LoVo (cell line): ENCODE measurements around the gene ANGPTL2.
"Not testable (repeated sequence)": the region's sequence is repeated elsewhere in the genome, so short reads cannot be mapped to it uniquely, and the experiment has no call there.

Experiments used
- DNase-seq: peaks from one replicate; pipeline ENCODE4 v3.0.0-alpha.2; 2016; ENCODE audit warnings: low spot score

The ANGPTL2 gene, protein sequence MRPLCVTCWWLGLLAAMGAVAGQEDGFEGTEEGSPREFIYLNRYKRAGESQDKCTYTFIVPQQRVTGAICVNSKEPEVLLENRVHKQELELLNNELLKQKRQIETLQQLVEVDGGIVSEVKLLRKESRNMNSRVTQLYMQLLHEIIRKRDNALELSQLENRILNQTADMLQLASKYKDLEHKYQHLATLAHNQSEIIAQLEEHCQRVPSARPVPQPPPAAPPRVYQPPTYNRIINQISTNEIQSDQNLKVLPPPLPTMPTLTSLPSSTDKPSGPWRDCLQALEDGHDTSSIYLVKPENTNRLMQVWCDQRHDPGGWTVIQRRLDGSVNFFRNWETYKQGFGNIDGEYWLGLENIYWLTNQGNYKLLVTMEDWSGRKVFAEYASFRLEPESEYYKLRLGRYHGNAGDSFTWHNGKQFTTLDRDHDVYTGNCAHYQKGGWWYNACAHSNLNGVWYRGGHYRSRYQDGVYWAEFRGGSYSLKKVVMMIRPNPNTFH

GRCh38 chr9:127122176-127123063 lies at the start of gene ANGPTL2:
Gene ANGPTL2 (minus strand): TSS chr9:127122635. CDS start chr9:127108731, 13,904 bp downstream.
- no peak for DNase-seq

GRCh38 chr9:127171348-127171747 lies 48.9 kb upstream of the ANGPTL2 start:
- DNase-seq, result not testable (repeated sequence)

GRCh38 chr9:127170652-127171051 lies 48.2 kb upstream of the ANGPTL2 start:
- no peak for DNase-seq

- DNase-seq, result no peak
Observed at GRCh38 chr9:127170103-127170502, 47.7 kb upstream of the ANGPTL2 start.

DNA sequence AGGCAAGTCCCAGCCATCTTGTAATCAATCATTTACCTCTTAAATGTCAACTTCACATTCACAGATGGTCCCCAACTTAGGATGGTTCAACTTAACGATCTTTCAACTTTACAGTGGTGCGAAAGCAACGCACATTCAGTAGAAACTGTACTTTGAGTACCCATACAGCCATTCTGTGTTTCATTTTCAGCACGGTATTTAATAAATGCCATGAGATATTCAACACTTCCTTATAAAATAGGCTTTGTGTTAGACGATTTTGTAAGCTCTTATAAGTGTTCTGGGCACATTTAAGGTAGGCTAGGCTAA lies 47.1 kb upstream of the ANGPTL2 start:
- DNase-seq, result no peak

DNA sequence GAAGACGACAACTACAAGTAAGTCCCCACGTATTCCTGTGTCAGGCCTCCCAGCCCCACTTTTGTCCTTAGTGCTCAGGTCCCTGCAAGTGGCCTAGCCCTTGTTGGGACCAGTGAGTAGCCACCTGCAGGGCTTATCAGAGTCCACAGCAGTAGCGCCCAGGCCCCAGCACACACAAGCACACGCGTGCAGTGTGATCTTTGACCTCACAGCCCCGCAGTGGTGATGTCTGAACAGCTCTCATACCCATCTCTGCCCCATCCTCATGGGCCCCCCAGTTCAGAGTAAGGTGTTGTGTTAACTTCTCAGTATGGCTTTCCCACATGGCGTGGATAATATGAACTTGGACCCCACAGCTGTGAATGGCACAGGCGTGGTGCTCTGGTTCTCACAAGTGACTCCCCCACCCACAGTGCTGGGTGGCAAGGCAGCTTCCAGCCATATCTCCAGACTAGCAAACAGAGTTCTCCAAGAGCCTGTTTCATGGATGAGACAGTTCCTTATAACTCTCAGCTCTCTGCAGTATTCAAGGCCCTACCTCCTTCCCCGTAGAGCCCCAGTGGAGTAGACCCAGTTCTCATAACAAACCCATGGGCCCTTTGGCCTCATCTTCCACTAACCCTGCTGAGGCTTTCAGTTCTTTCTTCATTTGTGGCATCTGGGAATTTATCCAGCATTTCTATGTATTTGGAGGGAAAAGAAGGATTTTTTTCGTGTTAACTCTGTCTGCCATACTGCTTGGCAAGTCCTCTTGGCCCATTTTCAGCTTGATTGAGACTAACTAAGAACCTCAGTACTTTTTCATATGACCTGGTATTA lies 46.5 kb upstream of the ANGPTL2 start:
- DNase-seq, result no peak

GRCh38 chr9:127167560-127168326 lies 45.3 kb upstream of the ANGPTL2 start:
- DNase-seq, result no peak

DNA sequence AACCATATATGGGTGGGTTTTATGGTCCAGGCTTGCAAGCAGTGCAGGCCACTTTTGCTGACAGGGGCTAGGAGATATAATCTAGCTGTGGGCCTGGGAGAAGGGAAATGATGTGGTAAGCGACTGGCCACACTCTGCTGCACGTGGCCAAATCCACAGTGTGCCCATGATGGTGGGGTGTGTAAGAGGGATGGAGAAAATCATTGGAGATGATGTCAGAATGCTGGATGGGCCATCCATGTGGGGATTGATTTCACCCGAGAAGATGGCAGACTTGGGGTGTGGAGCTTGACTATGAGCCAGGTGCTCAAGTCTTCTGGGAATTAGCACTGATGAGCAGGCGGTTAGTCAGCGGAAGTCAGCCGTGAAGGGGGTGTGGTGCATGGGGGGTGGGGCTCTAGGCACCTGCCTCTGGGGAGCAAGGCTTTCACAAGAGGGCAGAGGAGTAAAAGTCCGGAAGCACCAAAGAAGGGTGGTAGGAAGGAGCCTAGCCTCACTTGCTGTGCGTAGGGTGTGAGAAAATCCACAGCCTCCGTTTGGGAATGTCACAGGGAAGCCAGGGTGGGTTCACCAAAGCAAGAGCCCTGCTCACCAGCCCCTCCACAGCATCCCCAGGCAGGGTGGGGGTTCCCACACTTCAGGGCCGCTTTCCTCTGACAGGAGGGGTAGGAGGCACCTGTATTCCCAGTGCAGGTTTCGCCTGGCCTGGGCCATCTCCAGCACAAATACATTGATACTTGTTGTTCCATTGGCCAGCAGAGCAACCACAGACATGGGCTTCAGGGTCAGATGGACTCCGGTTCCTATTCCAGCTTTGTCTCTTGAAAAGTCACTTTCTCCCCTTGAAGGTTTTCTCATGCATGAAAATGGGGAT lies 44.5 kb upstream of the ANGPTL2 start:
- peak; percentile 34 for DNase-seq

DNA sequence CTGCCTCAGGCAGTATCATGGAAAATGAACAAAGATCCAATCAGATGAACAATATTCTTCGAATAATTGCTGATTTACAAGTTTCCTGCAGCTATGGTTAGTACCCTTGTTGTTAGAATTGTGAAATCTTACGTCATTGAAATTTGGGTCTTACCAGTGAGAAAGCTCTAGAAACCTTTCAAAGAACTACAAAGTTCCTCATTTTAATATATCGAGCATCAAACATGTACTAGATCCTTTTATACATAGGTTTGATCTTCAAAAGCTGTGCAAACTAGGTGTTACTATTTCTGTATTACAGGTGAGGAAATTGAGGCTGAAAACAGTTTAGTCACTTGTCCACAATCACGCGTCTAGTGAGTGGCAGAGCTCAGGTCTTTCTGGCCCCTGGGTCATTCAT lies 43.7 kb upstream of the ANGPTL2 start:
- DNase-seq, result no peak

GRCh38 chr9:127165116-127165515 lies 42.7 kb upstream of the ANGPTL2 start:
- DNase-seq, result no peak

DNA sequence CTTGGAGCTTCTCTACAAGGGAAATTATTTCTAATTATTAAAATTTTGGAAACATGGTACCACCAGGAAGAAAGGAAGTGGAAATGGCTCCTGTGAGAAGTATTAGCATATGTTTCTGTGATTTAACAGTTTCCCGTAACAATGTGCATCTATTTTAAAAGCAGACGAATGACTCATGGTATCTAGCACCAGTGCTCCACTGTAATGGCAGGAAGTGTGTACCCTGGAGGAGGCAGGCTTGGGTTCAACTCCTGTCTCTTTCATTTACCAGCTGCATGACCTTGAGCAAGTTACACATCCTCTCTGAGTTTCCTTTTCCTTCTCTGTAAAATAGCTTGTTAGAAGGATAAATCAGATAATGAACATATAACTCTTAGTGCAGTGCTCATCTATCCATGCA lies 41.0 kb upstream of the ANGPTL2 start:
- DNase-seq, result no peak

GRCh38 chr9:127162864-127163365 lies 40.5 kb upstream of the ANGPTL2 start:
- no peak for DNase-seq

DNA sequence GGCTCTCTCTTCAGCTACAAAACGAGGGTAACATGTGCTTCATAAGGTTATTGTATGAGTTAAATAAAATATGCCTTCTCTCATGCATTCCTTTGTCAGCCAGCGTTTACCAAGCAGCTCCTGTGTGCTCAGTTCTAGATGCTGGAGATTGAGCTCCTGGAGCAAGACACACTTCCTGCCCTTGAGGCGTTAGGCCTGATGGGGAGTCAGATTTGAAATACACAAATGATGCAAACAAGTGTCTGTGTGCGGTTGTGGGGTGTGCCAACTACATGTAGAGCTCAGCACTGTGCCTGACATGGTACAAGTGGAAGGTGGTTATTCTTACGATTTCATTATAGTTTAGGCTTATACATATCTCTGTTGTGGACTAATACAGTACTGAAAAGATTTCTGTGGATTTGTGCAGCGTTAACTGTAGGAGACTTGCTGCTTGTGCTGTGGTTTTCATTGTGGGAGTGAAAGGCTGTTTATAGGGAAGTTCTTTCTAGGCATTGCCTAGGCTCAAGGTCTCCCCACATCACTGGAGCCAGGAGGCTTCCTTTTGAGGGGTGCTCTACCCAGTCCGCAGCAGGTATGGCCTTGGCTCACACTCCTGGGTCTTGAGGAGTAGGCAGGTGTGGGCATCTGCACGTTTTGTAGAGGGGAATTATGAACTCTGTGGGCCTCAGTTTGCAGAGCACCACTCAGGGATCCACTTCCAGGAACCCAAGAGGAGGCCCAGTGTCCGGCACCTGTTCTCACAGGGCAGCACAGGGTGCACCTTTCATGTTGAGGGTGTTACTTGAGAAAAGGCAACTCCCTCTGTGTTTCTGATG lies 39.8 kb upstream of the ANGPTL2 start:
- DNase-seq, result no peak

DNA sequence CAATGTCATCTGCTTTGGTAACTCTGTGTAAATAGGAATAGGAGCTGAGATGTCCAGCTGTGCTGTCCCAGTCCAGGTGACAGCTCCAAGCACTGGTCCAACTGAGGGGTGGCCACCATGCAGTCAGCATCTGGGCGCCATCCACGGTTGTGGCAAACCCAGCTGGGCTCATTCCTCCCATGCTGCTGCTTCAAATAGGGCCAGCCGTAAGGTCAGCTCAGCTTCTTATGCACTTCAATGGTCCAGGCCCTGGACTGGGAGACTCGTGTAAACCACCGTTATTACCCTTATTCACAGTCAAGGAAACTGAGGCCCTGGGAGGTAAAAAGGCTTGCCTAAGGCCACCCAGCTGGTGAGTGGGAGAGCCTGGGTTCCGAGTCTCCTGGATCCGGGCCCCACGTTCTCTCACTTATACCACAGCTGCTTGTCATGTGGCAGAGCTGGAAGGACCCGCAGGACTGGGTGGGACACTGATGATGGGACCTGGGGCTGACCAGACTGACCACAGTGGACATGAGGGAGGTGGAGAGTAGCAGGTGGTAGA lies 38.7 kb upstream of the ANGPTL2 start:
- DNase-seq, result no peak

DNA sequence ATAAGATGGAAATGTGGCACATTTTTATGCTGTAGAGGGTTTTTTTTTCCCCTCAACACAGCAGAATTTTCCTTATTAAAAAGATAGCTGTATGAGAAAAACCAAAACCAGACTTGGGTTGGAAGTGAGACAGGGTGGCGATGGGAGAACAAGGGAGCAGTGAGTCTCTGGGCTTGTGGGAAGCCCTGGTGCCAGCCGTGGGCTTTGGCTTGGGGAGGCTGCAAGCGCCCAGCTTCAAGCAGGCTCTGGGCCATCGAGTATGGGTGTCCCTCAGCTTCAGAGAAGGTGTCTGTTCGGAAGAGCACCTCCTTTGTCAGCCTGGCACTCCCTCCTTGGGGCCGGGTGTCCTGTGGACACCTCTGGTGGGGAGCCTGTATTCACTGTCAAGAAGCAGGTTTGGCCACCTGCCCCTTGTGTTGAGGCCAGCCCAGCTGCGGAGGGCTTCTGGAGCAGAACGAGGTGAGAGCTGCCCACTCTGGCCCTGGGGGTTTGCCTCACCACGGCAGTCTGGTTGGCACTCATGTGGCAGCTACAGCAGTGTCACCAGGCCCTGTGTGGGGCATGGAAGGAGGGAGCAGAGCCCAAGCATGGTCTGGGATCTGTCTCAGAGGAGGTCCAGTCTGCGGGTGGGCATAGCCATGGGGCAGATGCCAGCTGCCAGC lies 37.6 kb upstream of the ANGPTL2 start:
- no peak for DNase-seq

GRCh38 chr9:127159325-127159801 lies 36.9 kb upstream of the ANGPTL2 start:
- peak; percentile 11 for DNase-seq

- no peak for DNase-seq
Observed at GRCh38 chr9:127158786-127159324, 36.4 kb upstream of the ANGPTL2 start.
